ENCODE results near the gene EP400. TPM values are rescaled to one million over a fixed set of nuclear protein-coding genes. Genes with fewer than 3 reads are reported as not detected.

EP400 gene
- total and polyA plus RNA-seq, 2 of the 13 experiments (the other 11 are each of a cell fraction or from before 2014, with no cell fraction given) = 4.9 to 5.0 TPM

DNA sequence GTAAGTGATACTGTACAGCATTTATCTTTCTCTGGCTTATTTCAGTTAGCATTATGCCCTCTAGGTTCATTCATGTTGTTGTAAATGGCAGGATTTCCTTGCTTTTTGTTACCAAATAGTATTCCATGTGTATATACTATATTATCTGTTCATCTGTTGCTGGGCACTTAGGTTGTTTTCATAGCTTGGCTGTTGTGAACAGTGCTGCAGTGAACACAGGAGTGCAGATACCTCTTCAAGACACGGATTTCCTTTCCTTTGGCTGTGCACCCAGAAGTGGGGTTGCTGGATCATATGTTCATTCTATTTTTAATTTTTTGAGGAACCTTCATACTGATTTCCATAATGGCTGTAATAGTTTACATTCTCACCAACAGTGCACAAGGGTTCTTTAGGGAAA, 21.5 kb downstream of the EP400 start:
- H3K27me3 ChIP-seq (ENCODE audit: control insufficient read depth in 1 of 2, insufficient read depth in 2 of 2, low read length in 2 of 2) = no peaks in the 10 kb centered on the region
- ChIA-PET CTCF (ENCODE audit: low intra/inter-chr PET ratio, low total read pairs) (no interaction called here), POLR2A (no interaction called here)
- no peaks in the 10 kb centered on the region for H3K9me3 ChIP-seq (ENCODE audit: low read length)
- no peak overlapping the region for H3K27ac ChIP-seq (ENCODE audit: extremely low read length, insufficient read depth, low read length)
- H3K9ac ChIP-seq (ENCODE audit: insufficient read depth, low read depth, low read length) = no peak overlapping the region
- ATAC-seq (no peak), DNase-seq (ENCODE audit: low spot score) (no peak), FAIRE-seq (no peak)
- no peaks in the 10 kb centered on the region for H3K4me1 ChIP-seq (ENCODE audit: insufficient read depth, low read length)
- H3K79me2 ChIP-seq (ENCODE audit: insufficient read depth, low read length) = peaks cover 51% of the 10 kb centered on the region
- H4K20me1 ChIP-seq (ENCODE audit: insufficient read depth, low read length) = no peaks in the 10 kb centered on the region
- in situ Hi-C loops (cut with HindIII; ENCODE audit: extremely low pct_ligation_motif_present, low pct_unique_long_range_greater_than_20kb) = no loop called here
- intact Hi-C loops (cut with micrococcal nuclease; ENCODE audit: unreplicated experiment) = no loop called here
- H3K36me3 ChIP-seq (replicated peaks in 1 of 2; ENCODE audit: control insufficient read depth in 1 of 2, insufficient read depth in 2 of 2, low read length in 2 of 2) = peaks cover 3 to 8% of the 10 kb centered on the region in 2 experiments; a peak in 1 of 5 replicates
- no TSS peak for BruUV-seq (replicated peaks)
- no peak overlapping the region for H3K4me3 ChIP-seq (replicated peaks in 1 of 3; ENCODE audit: insufficient read depth in 1 of 3, low read depth in 2 of 3, low read length in 3 of 3)
- no peak overlapping the region for H2AFZ ChIP-seq (ENCODE audit: low read length)
- H3K4me2 ChIP-seq (ENCODE audit: low read depth, low read length) = no peak overlapping the region
- WGBS (ENCODE audit: low lambda C conversion rate) = 96% methylated on average over 1 of the region's 1 CpG
- no peak for TF ChIP-seq FOXK1 (CRISPR knock-in tag; IDR thresholded peaks at IDR 0.05; ENCODE audit: borderline replicate concordance, low read depth)
- TF ChIP-seq RNF219 (CRISPR knock-in tag; IDR thresholded peaks at IDR 0.05) = no peak
- TF ChIP-seq TERF1 (CRISPR knock-in tag; IDR thresholded peaks at IDR 0.05) = no peak
- no peak for TF ChIP-seq ZMYM4 (CRISPR knock-in tag; IDR thresholded peaks at IDR 0.05)
- TF ChIP-seq, protein P1, sequence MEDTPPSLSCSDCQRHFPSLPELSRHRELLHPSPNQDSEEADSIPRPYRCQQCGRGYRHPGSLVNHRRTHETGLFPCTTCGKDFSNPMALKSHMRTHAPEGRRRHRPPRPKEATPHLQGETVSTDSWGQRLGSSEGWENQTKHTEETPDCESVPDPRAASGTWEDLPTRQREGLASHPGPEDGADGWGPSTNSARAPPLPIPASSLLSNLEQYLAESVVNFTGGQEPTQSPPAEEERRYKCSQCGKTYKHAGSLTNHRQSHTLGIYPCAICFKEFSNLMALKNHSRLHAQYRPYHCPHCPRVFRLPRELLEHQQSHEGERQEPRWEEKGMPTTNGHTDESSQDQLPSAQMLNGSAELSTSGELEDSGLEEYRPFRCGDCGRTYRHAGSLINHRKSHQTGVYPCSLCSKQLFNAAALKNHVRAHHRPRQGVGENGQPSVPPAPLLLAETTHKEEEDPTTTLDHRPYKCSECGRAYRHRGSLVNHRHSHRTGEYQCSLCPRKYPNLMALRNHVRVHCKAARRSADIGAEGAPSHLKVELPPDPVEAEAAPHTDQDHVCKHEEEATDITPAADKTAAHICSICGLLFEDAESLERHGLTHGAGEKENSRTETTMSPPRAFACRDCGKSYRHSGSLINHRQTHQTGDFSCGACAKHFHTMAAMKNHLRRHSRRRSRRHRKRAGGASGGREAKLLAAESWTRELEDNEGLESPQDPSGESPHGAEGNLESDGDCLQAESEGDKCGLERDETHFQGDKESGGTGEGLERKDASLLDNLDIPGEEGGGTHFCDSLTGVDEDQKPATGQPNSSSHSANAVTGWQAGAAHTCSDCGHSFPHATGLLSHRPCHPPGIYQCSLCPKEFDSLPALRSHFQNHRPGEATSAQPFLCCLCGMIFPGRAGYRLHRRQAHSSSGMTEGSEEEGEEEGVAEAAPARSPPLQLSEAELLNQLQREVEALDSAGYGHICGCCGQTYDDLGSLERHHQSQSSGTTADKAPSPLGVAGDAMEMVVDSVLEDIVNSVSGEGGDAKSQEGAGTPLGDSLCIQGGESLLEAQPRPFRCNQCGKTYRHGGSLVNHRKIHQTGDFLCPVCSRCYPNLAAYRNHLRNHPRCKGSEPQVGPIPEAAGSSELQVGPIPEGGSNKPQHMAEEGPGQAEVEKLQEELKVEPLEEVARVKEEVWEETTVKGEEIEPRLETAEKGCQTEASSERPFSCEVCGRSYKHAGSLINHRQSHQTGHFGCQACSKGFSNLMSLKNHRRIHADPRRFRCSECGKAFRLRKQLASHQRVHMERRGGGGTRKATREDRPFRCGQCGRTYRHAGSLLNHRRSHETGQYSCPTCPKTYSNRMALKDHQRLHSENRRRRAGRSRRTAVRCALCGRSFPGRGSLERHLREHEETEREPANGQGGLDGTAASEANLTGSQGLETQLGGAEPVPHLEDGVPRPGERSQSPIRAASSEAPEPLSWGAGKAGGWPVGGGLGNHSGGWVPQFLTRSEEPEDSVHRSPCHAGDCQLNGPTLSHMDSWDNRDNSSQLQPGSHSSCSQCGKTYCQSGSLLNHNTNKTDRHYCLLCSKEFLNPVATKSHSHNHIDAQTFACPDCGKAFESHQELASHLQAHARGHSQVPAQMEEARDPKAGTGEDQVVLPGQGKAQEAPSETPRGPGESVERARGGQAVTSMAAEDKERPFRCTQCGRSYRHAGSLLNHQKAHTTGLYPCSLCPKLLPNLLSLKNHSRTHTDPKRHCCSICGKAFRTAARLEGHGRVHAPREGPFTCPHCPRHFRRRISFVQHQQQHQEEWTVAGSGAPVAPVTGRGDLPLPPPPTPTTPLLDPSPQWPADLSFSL (CRISPR knock-in tag; IDR thresholded peaks at IDR 0.05) = no peak
- TF ChIP-seq, protein P2, sequence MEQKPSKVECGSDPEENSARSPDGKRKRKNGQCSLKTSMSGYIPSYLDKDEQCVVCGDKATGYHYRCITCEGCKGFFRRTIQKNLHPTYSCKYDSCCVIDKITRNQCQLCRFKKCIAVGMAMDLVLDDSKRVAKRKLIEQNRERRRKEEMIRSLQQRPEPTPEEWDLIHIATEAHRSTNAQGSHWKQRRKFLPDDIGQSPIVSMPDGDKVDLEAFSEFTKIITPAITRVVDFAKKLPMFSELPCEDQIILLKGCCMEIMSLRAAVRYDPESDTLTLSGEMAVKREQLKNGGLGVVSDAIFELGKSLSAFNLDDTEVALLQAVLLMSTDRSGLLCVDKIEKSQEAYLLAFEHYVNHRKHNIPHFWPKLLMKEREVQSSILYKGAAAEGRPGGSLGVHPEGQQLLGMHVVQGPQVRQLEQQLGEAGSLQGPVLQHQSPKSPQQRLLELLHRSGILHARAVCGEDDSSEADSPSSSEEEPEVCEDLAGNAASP (CRISPR knock-in tag; IDR thresholded peaks at IDR 0.05; ENCODE audit: borderline replicate concordance) = no peak
- no peak for TF ChIP-seq ETV5 (CRISPR knock-in tag; IDR thresholded peaks at IDR 0.05; ENCODE audit: borderline replicate concordance)
